ENCODE measurements around the gene GOPC.

DNA sequence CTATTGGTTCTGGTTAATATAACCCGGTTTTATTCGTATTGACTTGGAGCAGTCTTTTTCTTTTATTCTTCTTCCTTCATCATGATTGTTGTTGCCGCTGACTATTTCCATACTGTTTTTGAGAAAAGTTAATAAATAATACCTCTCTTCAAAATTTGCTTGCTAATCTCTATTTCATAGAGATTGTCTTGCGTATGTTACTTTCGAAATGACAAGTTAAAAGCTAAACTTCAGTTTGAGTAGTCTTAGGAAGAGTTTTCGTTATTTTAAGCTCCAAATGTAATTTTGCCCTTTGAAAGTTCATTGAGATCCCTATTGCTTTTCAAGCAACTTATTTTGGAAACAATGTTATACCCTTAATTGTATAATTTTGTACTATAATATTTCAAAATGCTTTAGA lies 83.4 kb downstream of the GOPC start:
- TF ChIP-seq, protein P1, sequence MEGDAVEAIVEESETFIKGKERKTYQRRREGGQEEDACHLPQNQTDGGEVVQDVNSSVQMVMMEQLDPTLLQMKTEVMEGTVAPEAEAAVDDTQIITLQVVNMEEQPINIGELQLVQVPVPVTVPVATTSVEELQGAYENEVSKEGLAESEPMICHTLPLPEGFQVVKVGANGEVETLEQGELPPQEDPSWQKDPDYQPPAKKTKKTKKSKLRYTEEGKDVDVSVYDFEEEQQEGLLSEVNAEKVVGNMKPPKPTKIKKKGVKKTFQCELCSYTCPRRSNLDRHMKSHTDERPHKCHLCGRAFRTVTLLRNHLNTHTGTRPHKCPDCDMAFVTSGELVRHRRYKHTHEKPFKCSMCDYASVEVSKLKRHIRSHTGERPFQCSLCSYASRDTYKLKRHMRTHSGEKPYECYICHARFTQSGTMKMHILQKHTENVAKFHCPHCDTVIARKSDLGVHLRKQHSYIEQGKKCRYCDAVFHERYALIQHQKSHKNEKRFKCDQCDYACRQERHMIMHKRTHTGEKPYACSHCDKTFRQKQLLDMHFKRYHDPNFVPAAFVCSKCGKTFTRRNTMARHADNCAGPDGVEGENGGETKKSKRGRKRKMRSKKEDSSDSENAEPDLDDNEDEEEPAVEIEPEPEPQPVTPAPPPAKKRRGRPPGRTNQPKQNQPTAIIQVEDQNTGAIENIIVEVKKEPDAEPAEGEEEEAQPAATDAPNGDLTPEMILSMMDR (IDR thresholded peaks at IDR 0.05; ENCODE audit: low read depth, low read length): no peak
- TF ChIP-seq EZH2phosphoT487 (IDR thresholded peaks at IDR 0.05; ENCODE audit: low read depth): no peak

All from OCI-LY3 (cell line).